ENCODE data around the gene MBD6. TPM values are rescaled to one million over a fixed set of nuclear protein-coding genes. Genes with fewer than 3 reads are reported as not detected.

The MBD6 gene
- total and polyA plus RNA-seq, 2 of the 13 experiments (the other 11 are each of a cell fraction or from before 2014, with no cell fraction given): 4.1 to 5.9 TPM

DNA sequence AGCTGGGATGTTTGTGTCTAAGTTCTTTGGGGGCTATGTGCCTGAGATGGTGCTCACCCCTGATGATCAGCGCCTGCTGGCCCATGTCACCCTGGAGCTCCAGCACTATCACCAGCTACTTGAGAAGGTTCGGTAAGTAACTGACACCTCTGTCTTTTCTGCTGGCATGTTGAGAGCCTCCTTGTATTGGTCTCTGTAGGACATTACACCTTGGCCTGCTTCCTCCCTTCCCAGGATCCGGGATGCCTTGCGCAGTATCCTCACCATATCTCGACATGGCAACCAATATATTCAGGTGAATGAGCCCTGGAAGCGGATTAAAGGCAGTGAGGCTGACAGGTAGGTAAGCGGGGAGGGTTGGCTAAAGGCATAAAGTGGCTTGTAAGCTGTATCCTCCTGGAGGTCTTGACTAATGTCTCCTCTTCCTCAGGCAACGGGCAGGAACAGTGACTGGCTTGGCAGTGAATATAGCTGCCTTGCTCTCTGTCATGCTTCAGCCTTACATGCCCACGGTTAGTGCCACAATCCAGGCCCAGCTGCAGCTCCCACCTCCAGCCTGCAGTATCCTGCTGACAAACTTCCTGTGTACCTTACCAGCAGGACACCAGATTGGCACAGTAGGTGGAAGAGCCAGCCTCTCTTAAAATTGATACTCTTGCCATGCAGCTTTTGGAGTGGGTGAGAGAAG, 7.8 kb upstream of the MBD6 start (continued):
- TF ChIP-seq ZNF562 (CRISPR knock-in tag; IDR thresholded peaks at IDR 0.05; ENCODE audit: borderline replicate concordance): no peak

DNA sequence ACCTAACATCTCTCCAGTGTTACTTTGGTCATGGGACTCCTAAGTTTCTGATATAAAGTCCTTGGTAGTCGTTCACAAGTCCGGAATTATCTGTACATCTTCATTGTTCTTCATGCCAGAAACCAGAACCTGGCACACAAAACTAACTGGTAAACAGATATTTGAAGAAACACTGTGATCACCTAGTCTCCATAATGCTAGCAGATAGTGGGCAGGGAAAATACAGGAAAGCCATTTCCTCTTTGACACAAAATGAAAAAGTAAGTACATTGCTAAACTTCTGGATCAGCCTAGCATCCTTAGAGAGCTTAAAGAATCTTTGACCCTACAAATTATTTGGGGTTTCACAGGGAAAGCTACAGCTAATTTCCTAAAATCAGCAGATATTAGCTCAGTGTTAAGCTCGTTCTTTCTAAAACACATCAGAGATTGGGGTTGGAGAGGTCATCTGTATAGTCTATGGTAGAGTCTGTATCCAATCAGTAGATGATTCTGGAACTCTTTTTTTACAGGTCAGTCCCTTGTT, 7.2 kb upstream of the MBD6 start:
- no peak for DNase-seq (ENCODE audit: low spot score)
- no peaks in the 10 kb centered on the region; a peak in 1 of 5 replicates for H3K27me3 ChIP-seq (ENCODE audit: control insufficient read depth in 1 of 2, insufficient read depth in 2 of 2, low read length in 2 of 2)
- 85% methylated on average over 3 of the region's 3 CpGs for WGBS (ENCODE audit: low lambda C conversion rate)
- TF ChIP-seq RORA (CRISPR knock-in tag; IDR thresholded peaks at IDR 0.05): no peak
- TF ChIP-seq RBM22 (optimal IDR thresholded peaks at IDR 0.05; ENCODE audit: low read length): peak; percentile 1
- no peak for TF ChIP-seq NFIC (IDR thresholded peaks at IDR 0.05; ENCODE audit: low read length)
- no peak for TF ChIP-seq PRMT3 (CRISPR knock-in tag; IDR thresholded peaks at IDR 0.05; ENCODE audit: borderline replicate concordance, low read depth)
- no peak for TF ChIP-seq ZMYM4 (CRISPR knock-in tag; IDR thresholded peaks at IDR 0.05)
- TF ChIP-seq ZNF253 (CRISPR knock-in tag; IDR thresholded peaks at IDR 0.05; ENCODE audit: borderline replicate concordance): no peak
- no peak for ATAC-seq
- CTCF ChIA-PET (ENCODE audit: low intra/inter-chr PET ratio, low total read pairs): no interaction called here
- POLR2A ChIA-PET: interaction anchor here (0.8 to 7.8 kb wide), 4 partner anchors 9 to 60 kb away, joined by 3 to 90 read pairs (median 7); partner anchors contain the start of gene DCTN2
- no peak overlapping the region for H3K27ac ChIP-seq (ENCODE audit: extremely low read length, insufficient read depth, low read length)
- no TSS peak for BruUV-seq (replicated peaks)
- H4K20me1 ChIP-seq (ENCODE audit: insufficient read depth, low read length): peaks cover 35% of the 10 kb centered on the region
- no peak overlapping the region for H2AFZ ChIP-seq (ENCODE audit: low read length)
- intact Hi-C loops (cut with micrococcal nuclease; ENCODE audit: unreplicated experiment) (no loop called here), in situ Hi-C loops (cut with HindIII; ENCODE audit: extremely low pct_ligation_motif_present, low pct_unique_long_range_greater_than_20kb) (no loop called here)
- peaks cover 24% of the 10 kb centered on the region for H3K79me2 ChIP-seq (ENCODE audit: insufficient read depth, low read length)
- H3K9me3 ChIP-seq (ENCODE audit: low read length): no peaks in the 10 kb centered on the region
- H3K4me1 ChIP-seq (ENCODE audit: insufficient read depth, low read length): peaks cover 18% of the 10 kb centered on the region
- FAIRE-seq: no peak
- no peak overlapping the region for H3K4me3 ChIP-seq (replicated peaks in 1 of 3; ENCODE audit: insufficient read depth in 1 of 3, low read depth in 2 of 3, low read length in 3 of 3)
- no peak overlapping the region for H3K4me2 ChIP-seq (ENCODE audit: low read depth, low read length)
- H3K36me3 ChIP-seq (replicated peaks in 1 of 2; ENCODE audit: control insufficient read depth in 1 of 2, insufficient read depth in 2 of 2, low read length in 2 of 2): peaks cover 31 to 66% of the 10 kb centered on the region in 2 experiments
- no peak overlapping the region for H3K9ac ChIP-seq (ENCODE audit: insufficient read depth, low read depth, low read length)

Data from HepG2 (cell line).